Caco-2 (cell line): ENCODE data around the gene ZSCAN31. TPM values are rescaled to one million over a fixed set of nuclear protein-coding genes. Genes with fewer than 3 reads are reported as not detected.

ENCODE experiments used
- BruUV-seq: library from RNA; stranded (reverse); fragments of 400-500 nt; replicated peaks from 2 replicates; lab custom pipeline; 2021; lab: Mats Ljungman, UMichigan
- CTCF ChIA-PET: fragments of 300-600 bp; sonication (Branson Sonifier 250); formaldehyde crosslinking; loops from one replicate; lab custom pipeline; 2022; ENCODE audit warnings: antibody characterized with exemption; lab: Charles Lee
- POLR2A ChIA-PET: fragments of 300-600 bp; sonication (Branson Sonifier 250); formaldehyde crosslinking; loops from one replicate; lab custom pipeline; 2022; ENCODE audit warnings: antibody characterized with exemption; lab: Charles Lee
- DNase-seq, 2 experiments: peaks; one replicate each; pipeline versions ENCODE4 v3.0.0 to v3.0.0-alpha.2; 2020 to 2022
- H3K27me3 ChIP-seq: replicated peaks from 2 replicates; pipeline ENCODE4 v1.6.0; 2011; ENCODE audit warnings: low read length; ENCODE audit not compliant: control insufficient read depth, insufficient read depth
- H3K36me3 ChIP-seq: 2 replicates; pipeline ENCODE4 v1.5.1; 2011; ENCODE audit warnings: low read length; ENCODE audit not compliant: control insufficient read depth, insufficient read depth
- H3K4me1 ChIP-seq: fragments of 250-450 bp; sonication (Bioruptor Pico); 2 replicates; pipeline ENCODE4 v1.5.1; 2020; ENCODE audit warnings: mild to moderate bottlenecking
- H3K4me3 ChIP-seq: 2 replicates; pipeline ENCODE4 v1.5.1; 2011; ENCODE audit warnings: low read depth, mild to moderate bottlenecking, control low read depth, low read length
- H3K9me3 ChIP-seq: fragments of 250-450 bp; sonication (Bioruptor Pico); 2 replicates; pipeline ENCODE4 v1.5.1; 2020; ENCODE audit warnings: mild to moderate bottlenecking, moderate library complexity
- H3K27ac Mint-ChIP-seq: one replicate; pipeline ENCODE4 v1.8.0; 2022; ENCODE audit warnings: mixed read lengths; ENCODE audit not compliant: unreplicated experiment
- H3K27me3 Mint-ChIP-seq: one replicate; pipeline ENCODE4 v1.8.0; 2022; ENCODE audit warnings: mixed read lengths; ENCODE audit not compliant: insufficient read depth, unreplicated experiment
- H3K36me3 Mint-ChIP-seq: one replicate; pipeline ENCODE4 v1.8.0; 2022; ENCODE audit warnings: mild to moderate bottlenecking, mixed read lengths; ENCODE audit not compliant: insufficient read depth, unreplicated experiment
- H3K4me1 Mint-ChIP-seq: one replicate; pipeline ENCODE4 v1.8.0; 2022; ENCODE audit warnings: low read depth, mixed read lengths; ENCODE audit not compliant: unreplicated experiment
- H3K4me3 Mint-ChIP-seq: one replicate; pipeline ENCODE4 v1.8.0; 2022; ENCODE audit warnings: mild to moderate bottlenecking, moderate library complexity, mixed read lengths; ENCODE audit not compliant: unreplicated experiment
- H3K9me3 Mint-ChIP-seq: one replicate; pipeline ENCODE4 v1.8.0; 2022; ENCODE audit warnings: mixed read lengths; ENCODE audit not compliant: unreplicated experiment
- intact Hi-C: fragments of 100-400 bp; cut with micrococcal nuclease; formaldehyde crosslinking; loops from one replicate; pipeline ENCODE4 v1.10.0; 2022; ENCODE audit not compliant: unreplicated experiment
- total RNA-seq: library from RNA; stranded (reverse); gene quantifications from 2 replicates; pipeline ENCODE4 v1.2.3, GENCODE V29; 2022
- TF ChIP-seq, protein P1 (sequence below), 2 experiments: fragments of 200-600 bp in 1 of 2; IDR thresholded peaks; 1 replicate in 1 of 2; 2 replicates in 1 of 2; pipeline versions ENCODE4 v1.5.1 to v1.8.0; 2011 to 2022; ENCODE audit warnings: antibody characterized with exemption in 1 of 2, control low read depth in 1 of 2, inconsistent platforms in 1 of 2, low read depth in 1 of 2, low read length in 1 of 2, mild to moderate bottlenecking in 1 of 2, moderate library complexity in 1 of 2; ENCODE audit not compliant: insufficient read depth in 1 of 2, severe bottlenecking in 1 of 2, unreplicated experiment in 1 of 2

ZSCAN31 gene
- total RNA-seq, 1 experiment from 2014 or later = 1.7 TPM

DNA sequence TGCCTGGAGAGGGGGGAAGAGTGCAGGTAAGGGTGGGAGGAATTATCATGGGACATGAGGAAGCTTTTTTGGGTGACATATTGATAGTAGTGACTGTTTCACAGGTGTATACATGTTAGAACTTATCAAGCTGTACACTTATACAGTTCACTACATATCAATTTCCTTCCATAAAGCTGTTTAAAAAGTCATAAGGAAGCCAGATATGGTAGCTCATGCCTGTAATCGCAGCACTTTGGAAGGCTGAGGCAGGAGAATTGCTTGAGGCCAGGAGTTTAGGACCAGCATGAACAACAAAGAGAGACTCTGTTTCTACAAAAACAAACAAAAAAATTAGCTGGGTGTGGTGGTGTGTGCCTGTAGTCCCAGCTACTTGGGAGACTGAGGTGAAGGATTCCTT is 41.9 kb upstream of the ZSCAN31 start:
- TF ChIP-seq, protein P1, sequence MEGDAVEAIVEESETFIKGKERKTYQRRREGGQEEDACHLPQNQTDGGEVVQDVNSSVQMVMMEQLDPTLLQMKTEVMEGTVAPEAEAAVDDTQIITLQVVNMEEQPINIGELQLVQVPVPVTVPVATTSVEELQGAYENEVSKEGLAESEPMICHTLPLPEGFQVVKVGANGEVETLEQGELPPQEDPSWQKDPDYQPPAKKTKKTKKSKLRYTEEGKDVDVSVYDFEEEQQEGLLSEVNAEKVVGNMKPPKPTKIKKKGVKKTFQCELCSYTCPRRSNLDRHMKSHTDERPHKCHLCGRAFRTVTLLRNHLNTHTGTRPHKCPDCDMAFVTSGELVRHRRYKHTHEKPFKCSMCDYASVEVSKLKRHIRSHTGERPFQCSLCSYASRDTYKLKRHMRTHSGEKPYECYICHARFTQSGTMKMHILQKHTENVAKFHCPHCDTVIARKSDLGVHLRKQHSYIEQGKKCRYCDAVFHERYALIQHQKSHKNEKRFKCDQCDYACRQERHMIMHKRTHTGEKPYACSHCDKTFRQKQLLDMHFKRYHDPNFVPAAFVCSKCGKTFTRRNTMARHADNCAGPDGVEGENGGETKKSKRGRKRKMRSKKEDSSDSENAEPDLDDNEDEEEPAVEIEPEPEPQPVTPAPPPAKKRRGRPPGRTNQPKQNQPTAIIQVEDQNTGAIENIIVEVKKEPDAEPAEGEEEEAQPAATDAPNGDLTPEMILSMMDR (IDR thresholded peaks at IDR 0.05; ENCODE audit: insufficient read depth in 1 of 2, low read depth in 1 of 2, low read length in 1 of 2, severe bottlenecking in 1 of 2, unreplicated experiment in 1 of 2) = no peak
- Mint-ChIP-seq H3K36me3 (peaks cover under 1% of the 10 kb centered on the region), H3K4me1 (peaks cover 17% of the 10 kb centered on the region), H3K9me3 (no peaks in the 10 kb centered on the region), H3K27ac (no peak overlapping the region), H3K27me3 (peaks cover 4% of the 10 kb centered on the region), H3K4me3 (no peak overlapping the region)
- Histone ChIP-seq H3K9me3 (peaks cover 12% of the 10 kb centered on the region; the same call in 1 of the 2 replicates), H3K36me3 (no peaks in the 10 kb centered on the region), H3K4me1 (0 out of 2 replicates have a peak, but pooled peaks cover 8% of the 10 kb centered on the region), H3K4me3 (no peak overlapping the region), H3K27me3 (no peaks in the 10 kb centered on the region)
- intact Hi-C loops = no loop called here
- BruUV-seq = no TSS peak
- CTCF ChIA-PET = no interaction called here
- POLR2A ChIA-PET = no interaction called here
- no peak for DNase-seq

DNA sequence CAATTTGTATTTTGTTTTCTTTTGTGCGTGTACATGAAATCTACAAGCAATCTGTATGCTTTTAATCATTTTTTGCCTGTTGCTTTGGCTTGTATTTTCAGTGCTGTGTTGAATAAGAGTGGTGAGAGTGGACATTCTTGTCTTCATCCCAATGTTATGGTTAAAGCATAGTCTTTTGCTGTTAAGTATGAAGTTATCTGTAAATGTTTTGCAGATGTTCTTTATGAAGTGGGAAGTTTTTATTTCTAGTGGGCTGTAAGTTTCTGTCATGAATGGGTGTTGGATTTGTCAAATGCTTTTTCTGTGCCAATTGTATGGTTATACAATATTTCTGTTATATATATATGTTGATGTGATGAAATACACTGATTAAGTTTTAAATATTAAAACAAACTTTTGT is 38.0 kb upstream of the ZSCAN31 start:
- H3K36me3 ChIP-seq = no peaks in the 10 kb centered on the region

DNA sequence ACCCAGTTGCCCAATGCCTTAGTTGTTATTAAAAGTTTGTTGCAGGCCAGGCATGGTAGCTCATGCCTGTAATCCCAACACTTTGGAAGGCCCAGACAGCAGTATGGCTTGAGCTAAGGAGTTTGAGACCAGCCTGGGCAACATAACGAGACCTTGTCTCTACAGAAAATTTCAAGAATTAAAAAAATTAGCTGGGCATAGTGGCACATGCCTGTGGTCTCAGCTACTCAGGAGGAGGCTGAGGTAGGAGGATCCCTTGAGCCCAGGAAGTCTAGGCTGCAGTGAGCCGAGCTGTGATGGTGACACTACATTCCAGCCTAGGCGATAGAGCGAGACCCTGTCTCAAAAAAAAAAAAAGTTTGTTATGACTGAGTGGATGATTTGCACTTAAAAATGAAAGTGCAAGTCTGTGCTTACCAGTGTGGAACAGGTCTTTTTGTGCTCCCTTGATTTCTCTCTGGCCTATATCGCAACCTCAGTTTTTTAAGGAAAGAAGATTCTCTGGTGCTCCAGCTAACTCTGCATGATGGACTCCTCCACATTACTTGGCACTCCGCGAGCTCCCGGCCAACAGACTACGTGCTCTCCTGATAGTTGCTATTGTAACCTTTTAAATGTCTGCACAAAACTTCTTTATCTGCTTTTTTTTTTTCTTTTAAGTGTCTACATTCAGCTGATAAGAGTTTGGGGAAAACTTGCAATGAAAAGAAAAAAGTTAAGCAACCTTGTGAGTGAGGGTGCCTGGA is 35.9 kb upstream of the ZSCAN31 start:
- no peaks in the 10 kb centered on the region for H3K4me1 ChIP-seq
- intact Hi-C loops = no loop called here
- H3K36me3 Mint-ChIP-seq = no peaks in the 10 kb centered on the region
- peaks cover 4% of the 10 kb centered on the region for H3K27me3 Mint-ChIP-seq
- no peak overlapping the region for H3K4me3 Mint-ChIP-seq
- no peaks in the 10 kb centered on the region for H3K36me3 ChIP-seq
- no peaks in the 10 kb centered on the region for H3K9me3 ChIP-seq
- DNase-seq = no peak
- H3K4me1 Mint-ChIP-seq = no peaks in the 10 kb centered on the region
- POLR2A ChIA-PET = interaction anchor here (1.0 kb wide), 1 partner anchor 12 kb away, joined by 3 read pairs; no protein-coding TSS in a partner anchor
- no peaks in the 10 kb centered on the region for H3K27me3 ChIP-seq
- H3K9me3 Mint-ChIP-seq = no peaks in the 10 kb centered on the region
- H3K27ac Mint-ChIP-seq = no peak overlapping the region
- CTCF ChIA-PET = interaction anchor here (0.7 to 1.9 kb wide), 2 partner anchors 16 to 523 kb away, joined by 3 to 5 read pairs; no protein-coding TSS in a partner anchor
- TF ChIP-seq, protein P1 (IDR thresholded peaks at IDR 0.05; ENCODE audit: insufficient read depth in 1 of 2, low read depth in 1 of 2, low read length in 1 of 2, severe bottlenecking in 1 of 2, unreplicated experiment in 1 of 2) = no peak
- no TSS peak for BruUV-seq
- no peak overlapping the region for H3K4me3 ChIP-seq

More for the DNA sequence above, 38.0 kb upstream of the ZSCAN31 start:
- Histone ChIP-seq H3K27me3 (no peaks in the 10 kb centered on the region), H3K9me3 (peaks cover 10% of the 10 kb centered on the region; the same call in 1 of the 2 replicates), H3K4me1 (no peaks in the 10 kb centered on the region), H3K4me3 (no peak overlapping the region)
- Mint-ChIP-seq H3K27ac (no peak overlapping the region), H3K4me3 (no peak overlapping the region), H3K27me3 (peaks cover 4% of the 10 kb centered on the region), H3K9me3 (no peaks in the 10 kb centered on the region), H3K4me1 (no peaks in the 10 kb centered on the region), H3K36me3 (no peaks in the 10 kb centered on the region)
- DNase-seq = no peak
- CTCF ChIA-PET = no interaction called here
- POLR2A ChIA-PET = no interaction called here
- TF ChIP-seq, protein P1 (IDR thresholded peaks at IDR 0.05; ENCODE audit: insufficient read depth in 1 of 2, low read depth in 1 of 2, low read length in 1 of 2, severe bottlenecking in 1 of 2, unreplicated experiment in 1 of 2) = no peak
- BruUV-seq = no TSS peak
- intact Hi-C loops = no loop called here
